Hepatocyte (in vitro differentiated cells): ENCODE data around the gene ZNF341.

Source experiments
- CTCF ChIP-seq: fragments of 200-600 bp; sonication (generic); IDR thresholded peaks from 2 replicates; pipeline ENCODE4 v1.5.1; 2016; ENCODE audit warnings: antibody characterized with exemption, mild to moderate bottlenecking; ENCODE audit not compliant: poor library complexity
- EZH2 ChIP-seq: fragments of 200-600 bp; sonication (generic); IDR thresholded peaks from 2 replicates; pipeline ENCODE4 v1.6.1; 2016; ENCODE audit warnings: antibody characterized with exemption, mild to moderate bottlenecking, borderline replicate concordance
- EZH2phosphoT487 ChIP-seq: fragments of 200-600 bp; sonication (generic); IDR thresholded peaks from one replicate; pipeline ENCODE4 v1.6.1; 2018; ENCODE audit warnings: antibody characterized with exemption, mild to moderate bottlenecking, low read depth, moderate library complexity; ENCODE audit not compliant: unreplicated experiment, severe bottlenecking

- TF ChIP-seq CTCF, result no peak
- no peak for TF ChIP-seq EZH2
- TF ChIP-seq EZH2phosphoT487, result no peak
These were observed 94.6 kb downstream of the ZNF341 start for GRCh38 chr20:33826270-33826897.
